Measurements from ENCODE around the gene AATK.

AATK gene

DNA sequence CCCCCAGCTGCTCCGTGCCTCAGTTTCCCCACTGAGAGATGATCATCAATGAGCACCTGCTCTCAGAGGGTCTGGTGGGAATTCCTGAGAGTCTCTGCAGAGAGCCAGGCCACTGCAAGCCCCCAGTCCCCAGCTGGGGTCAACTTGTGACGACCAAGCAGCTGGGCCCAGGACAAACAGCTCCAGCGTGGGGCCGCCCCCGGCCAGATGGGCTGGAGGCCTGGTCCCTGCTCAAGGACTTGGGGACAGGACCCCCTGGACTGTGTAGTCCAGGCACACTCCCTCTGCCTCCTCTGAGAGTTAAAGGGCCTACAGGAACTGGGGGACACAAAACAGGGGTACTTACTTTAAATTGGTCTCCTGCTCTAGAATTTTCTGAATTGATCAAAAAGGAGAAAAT is 16.6 kb upstream of the AATK start:
- DNase-seq (ENCODE audit: low spot score): no peak

DNA sequence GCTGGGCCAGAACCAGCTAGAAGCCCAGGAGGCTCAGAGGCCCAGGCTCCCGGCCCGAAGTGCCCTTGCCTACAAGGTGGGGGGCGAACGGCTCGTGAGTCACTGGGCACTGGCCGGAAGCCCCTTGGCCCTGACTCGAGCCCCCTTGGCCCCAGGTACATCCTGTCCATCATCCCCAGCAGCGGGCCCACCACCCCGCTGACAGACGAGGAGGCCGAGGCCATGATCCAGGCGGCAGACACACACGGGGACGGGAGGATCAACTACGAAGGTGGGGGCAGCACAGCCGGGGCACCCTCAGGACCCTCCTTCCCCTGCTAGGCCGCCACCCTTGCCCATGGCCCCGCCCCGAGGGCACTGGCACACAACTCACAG is 15.8 kb upstream of the AATK start:
- no peak for DNase-seq (ENCODE audit: low spot score)

DNA sequence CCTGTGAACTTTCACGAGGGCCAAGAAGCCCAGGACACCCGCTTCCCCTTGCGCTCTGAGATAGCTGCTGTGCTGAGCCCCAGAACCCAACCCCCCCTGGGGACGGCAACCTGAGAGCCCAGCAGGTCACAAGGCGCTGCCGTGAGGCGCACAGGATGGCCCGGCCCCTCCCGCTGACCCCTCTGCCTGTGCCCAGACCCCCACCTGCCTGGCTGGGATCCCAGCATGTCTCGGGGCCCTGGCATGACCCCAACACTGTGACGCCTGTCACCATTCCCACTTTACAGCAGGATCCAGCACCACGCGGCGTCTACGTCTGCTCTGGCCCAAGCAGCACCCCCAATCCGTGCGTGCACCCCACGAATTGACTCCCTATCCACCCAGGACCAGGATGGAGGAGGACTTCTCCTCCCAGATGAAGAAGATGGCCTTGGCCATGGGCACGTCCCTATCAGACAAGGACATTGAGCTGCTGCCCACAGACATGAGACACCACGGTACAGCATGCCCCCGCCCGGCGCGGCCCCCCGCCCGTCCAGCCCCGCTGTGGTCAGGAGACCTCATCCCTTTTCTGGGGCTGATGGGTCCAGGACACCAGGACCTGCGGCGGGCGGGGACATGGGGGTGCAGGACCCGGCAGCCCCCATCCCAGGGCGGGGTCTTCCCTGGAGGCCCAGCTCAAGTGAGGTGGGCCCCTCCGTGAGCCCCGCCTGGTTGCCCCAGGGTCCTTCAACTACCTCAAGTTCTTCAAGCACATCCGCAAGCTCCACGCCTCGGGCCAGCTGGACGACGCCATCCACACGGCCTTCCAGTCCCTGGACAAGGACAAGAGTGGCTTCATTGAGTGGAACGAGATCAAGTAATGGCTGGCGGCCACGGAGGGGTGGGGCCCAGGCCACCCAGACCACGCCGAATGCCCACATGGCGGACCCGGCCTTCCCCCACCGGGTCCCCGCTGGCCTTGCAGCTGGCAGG is 15.1 kb upstream of the AATK start:
- DNase-seq (ENCODE audit: low spot score): no peak

- DNase-seq (ENCODE audit: low spot score): no peak
These were observed 13.8 kb upstream of the AATK start for GRCh38 chr17:81179861-81180260.

DNA sequence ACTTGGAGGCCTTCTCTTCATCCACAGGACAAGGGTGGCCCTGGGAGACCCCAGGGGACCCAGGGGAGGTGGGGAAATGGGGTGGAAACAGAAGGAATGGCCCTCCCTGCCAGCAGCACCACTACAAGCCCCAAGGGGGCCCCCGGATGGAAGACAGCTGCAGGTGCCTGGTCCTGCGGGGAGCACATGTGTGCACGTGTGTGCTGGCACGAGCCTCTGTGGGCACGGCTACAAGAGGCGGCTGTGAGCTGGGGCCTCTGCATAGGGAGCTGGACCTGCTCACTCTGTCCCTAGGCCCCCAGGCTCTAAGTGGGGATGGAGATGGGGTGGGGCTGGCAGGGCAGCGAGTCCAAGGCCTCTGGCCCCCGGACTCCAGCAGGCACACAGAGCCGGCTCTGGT is 13.2 kb upstream of the AATK start:
- no peak for DNase-seq (ENCODE audit: low spot score)

GRCh38 chr17:81178136-81179091 is 12.4 kb upstream of the AATK start:
- DNase-seq (ENCODE audit: low spot score): no peak

DNA sequence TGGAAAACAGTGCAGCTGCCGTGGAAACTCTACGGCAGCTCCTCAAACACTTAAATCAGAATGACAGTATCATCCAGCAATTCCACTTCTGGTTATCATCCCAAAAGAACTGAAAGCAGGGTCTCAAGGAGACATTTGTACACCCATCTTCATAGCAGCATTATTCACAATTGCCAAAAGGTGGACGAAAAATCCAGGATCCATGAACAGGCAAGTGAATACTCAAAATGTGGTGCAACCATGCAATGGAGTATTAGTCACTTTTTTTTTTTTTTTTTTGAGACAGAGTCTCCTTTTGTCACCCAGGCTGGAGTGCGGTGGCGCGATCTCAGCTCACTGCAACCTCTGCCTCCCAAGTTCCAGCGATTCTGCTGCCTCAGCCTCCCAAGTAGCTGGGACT is 10.6 kb upstream of the AATK start:
- DNase-seq (ENCODE audit: low spot score): no peak

GRCh38 chr17:81173762-81174155 is 7.7 kb upstream of the AATK start:
- DNase-seq (ENCODE audit: low spot score): no peak

DNA sequence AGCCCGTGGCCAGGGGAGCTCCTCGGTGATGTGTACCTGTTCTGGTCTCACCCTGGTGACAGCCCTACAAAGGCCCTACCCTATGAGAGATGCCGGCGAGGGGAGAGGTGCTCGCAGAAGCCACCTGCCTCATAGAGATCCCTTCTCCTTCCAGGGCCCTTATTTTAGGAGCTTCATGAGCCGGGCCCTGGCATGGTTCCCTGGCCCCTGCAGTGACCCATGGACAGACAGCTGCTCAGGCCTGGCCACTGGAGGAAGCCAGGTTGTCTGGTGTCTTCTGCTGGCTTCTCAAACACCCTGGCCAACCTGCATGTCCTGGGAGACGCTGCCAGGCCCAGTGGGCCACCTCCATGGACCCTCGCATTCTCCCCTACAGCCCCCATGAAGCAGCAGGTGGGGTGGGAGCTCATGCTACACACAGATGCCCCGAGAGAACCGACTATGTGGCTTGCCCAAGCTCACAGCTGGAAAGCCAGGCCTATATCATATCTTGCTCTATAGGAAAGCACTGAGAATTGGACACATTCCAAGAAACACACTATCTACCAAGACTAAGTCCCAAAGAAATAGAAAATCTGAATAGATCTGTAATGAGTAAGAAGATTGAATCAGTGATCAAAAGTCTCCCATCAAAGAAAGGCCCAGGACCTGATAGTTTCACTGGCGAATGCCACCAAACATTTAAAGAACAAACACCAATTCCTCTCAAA is 7.2 kb upstream of the AATK start:
- no peak for DNase-seq (ENCODE audit: low spot score)

GRCh38 chr17:81171941-81172340 is 5.9 kb upstream of the AATK start:
- DNase-seq (ENCODE audit: low spot score): no peak

DNA sequence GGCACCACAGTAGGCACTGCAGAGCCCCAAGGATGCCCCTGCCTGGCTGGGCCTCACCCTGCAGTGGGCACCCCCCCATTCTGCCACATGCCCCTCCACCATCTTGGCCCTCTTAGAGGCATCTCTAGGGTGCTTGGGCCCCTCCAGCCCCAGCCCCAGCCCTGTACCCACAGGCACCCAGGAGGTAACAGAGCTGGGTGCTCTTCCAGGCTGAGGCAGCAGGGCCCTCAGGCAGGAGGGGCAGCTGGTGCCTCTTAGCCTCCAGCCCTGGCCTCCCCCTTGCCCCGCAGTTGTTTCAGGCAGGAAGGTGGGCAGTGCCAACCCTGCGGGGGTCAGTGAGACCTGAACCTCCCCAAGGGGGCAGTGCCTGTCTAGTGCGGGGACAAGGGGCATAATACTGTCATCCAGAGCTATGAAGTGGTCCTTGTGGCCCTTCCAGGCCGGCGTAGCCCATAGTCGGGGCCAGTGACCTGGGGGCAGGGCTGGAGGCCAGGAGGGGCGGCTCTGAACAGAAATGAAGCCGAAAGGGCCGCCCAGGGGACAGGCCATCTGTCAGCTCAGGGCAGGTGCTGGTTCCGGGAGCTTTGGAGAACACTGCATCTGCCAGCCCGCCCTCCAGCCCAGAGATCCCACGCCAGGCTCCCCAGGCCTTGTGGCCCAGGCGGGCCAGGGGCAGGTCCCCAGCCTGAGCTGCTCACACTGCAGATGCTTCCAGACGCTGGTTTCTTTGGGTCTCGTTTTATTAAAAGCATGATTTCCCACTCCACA is 4.9 kb upstream of the AATK start:
- no peak for DNase-seq (ENCODE audit: low spot score)

DNA sequence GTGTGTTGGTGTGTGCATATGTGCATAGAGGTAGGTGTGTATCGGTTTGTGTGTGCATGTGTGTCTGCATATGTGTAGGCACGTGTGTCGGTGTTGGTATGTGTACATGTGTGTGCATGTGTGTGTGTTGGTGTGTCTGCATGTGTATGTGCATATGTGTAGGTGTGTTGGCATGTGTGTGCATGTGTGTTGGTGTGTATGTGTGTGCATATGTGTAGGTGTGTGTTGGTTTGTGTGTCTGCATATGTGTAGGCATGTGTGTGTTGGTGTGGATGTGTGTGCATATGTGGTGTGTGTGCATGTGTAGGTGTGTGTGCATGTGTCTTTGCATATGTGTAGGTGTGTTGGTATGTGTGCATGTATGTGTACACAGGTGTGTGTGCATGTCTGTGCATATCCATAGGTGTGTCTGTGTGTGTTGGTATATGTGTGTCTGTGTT is 3.9 kb upstream of the AATK start:
- DNase-seq (ENCODE audit: low spot score): no peak

DNA sequence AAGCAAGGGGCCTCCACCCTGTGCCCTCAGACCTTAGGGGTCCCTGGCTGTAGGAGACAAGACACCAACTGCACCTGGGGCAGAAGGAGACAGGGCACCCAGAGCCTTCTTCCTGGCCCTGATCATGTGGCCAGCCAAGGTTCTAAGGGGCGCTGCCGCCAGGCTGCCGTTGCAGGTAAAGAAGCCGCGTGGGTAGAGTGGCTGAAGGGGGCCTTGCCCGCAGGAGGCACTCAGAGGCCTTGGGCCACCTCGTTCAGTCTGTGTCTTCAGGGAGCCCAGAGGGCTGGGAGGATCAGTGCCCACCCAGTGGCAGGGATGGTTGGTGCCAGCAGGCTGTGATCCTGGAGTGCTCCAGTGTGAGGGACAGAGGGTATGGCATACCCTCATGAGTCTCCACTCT is 1.6 kb upstream of the AATK start:
- no peak for DNase-seq (ENCODE audit: low spot score)

- no peak for DNase-seq (ENCODE audit: low spot score)
These were observed 1.1 kb upstream of the AATK start for GRCh38 chr17:81167194-81167524.

DNA sequence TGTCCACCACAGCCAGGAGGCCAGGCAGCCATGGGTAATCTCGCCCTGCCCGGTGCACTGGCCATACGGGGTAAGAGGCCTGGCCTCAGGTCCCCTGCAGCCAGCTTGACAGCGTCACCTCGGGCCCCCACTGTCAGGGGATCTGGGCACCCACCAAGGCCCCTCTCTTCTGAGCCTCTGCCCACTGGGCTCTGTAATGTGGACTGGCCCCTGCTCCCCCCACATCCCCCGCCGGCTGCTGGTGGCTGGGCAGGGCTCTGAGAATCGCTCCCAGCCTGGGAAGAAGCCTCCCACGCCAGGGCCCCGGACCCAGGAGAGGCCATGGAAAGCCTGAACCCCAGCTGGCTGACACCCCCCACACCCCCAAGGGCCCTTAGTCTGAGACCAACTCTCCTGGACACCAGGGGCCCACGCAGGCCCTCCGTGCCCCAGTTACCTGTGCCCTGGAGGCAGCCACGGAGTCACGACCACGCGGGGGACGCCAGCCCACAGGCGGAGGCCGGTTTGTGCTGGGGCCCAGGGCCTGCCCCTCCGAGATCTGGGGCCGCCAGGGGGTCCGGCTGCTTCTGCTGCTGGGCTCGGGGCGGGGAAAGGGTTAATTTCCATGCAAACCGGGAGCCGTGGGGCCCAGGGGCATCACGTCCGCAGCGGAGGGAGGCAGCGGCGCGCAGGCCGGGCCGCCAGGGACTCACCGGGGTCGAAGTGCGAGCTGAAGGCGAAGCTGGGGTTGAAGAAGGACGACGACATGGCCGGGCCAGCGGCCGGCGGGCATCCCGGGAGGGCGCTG is 582 bp downstream of the AATK start, which contains the start of gene PVALEF:
TSS of gene PVALEF (plus strand) at position 262 of the 787 bp plus-strand sequence. CDS start 15,720 bp downstream, outside the sequence.
- no peak for DNase-seq (ENCODE audit: low spot score)

DNA sequence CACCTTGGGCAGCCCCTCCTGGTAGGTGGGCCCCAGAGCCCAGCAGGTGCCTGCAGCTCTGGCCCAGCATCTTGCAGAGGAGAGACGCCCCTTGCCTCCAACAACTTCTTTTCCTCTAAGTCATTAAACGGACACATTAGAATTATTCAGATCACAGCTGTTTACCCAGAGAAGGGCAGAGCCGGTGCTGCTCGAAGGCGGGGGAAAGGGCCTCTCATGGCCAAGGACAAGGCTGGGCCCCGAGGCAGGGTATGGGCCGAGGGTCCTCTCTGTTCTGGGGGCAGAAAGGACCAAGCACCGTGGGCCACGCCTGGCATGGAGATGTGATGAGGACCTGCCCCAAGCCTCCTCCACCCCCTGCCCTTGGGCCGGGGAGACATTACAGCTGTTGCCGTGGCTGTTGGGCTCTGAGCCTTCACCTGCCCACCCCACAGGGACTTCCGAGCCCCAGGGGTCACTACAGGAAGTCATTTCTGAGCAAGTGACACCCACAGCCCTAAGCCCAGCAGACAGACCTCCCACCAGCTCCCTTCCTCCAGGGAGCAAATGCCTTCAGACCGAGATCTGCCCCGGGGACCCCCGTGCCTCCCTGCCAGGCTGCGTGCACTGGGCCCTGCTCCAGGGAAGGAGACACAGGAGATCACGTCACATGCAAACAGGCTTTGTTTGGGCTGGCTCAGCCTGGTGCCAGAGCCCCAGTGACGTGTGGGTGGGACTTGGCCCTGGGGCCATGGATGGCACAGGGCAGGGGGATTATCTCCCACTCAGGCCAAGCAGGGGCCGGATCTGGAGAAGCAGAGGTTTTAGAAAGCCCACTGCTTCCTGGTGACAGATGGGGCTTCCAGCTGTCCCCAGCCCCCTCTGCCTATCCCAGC is 1.4 kb downstream of the AATK start:
- DNase-seq (ENCODE audit: low spot score): no peak

- DNase-seq (ENCODE audit: low spot score): no peak
These were observed 2.2 kb downstream of the AATK start for GRCh38 chr17:81163703-81164370.

DNA sequence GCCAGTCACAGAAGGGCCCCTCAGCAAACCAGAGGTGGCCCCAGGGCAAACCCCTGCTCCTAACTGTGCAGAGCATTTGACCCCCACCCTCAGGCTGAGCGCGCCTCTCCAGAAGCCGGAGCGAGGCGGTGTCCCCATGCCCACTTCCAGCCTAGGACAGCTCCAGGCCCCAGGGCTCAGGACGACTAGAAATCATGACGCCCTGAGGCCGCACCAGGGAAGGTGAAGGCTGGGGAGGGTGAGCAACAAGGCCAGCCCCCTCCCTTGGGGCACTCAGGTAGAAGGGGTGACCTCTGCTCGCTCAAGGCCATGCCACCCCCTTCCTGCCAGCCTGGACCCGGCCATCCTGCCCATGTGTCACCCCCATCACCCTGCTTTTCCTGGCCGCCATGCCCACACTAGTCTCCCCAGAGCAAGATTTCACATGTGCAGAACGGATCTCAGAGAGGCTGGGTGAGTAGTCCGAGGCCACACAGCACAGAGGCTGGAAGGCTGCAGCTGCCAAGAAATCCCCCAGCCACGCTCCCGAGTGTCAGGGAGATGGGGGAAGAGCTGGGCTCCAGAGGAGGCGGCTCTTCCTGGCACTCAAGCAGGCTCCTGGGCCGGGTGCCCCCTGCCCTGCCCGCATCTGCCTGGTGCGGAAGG is 2.8 kb downstream of the AATK start:
- no peak for DNase-seq (ENCODE audit: low spot score)

GRCh38 chr17:81162491-81162890 is 3.5 kb downstream of the AATK start:
- DNase-seq (ENCODE audit: low spot score): no peak

Data from hepatic stellate cell (primary cell).